ENCODE measurements around the gene CFAP69.

Gene CFAP69

DNA sequence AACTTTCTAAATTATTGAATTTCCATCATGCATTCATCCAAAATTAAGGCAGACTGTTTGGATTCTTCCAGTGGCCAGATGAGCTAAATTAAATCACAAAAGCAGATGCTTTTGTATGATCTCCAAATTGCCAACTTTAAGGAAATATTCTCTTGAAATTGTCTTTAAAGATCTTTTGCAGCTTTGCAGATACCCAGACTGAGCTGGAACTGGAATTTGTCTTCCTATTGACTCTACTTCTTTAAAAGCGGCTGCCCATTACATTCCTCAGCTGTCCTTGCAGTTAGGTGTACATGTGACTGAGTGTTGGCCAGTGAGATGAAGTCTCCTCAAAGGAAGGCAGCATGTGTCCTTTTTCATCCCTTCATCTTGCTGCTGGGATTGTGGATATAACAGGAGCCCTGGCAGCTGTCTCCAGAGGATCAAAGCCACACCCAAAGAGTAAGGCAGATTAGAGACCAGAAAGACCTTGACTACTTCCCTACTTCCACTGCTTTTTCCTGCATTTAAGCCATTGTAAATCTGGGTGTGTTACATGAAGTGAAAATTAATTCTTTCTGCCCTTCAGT lies 8.2 kb upstream of the CFAP69 start:
- no peak for DNase-seq (ENCODE audit: low read depth)

DNA sequence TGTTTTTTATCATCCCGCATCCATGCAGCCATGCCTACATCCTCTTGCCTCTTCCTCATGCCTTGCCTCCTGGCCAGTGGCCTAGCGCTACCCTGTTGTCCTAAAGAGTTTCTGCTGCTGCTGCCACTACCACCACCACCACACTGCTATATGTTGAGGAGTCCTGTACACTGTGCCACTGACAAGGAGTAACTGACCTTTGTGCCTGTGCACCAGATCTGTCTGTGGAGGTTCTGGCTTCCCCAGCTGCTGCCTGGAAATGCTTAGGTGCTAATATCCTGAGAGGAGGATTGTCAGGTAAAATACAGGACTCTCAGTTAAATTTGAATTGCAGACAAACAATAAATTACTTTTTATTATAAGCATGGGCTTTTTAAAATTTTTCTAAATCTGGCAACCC lies 7.0 kb upstream of the CFAP69 start:
- DNase-seq (ENCODE audit: low read depth), result no peak
- no peak overlapping the region for H3K4me3 ChIP-seq (ENCODE audit: low read depth, low read length)
- TF ChIP-seq, protein P1, sequence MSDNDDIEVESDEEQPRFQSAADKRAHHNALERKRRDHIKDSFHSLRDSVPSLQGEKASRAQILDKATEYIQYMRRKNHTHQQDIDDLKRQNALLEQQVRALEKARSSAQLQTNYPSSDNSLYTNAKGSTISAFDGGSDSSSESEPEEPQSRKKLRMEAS (IDR thresholded peaks at IDR 0.05; ENCODE audit: low read depth, low read length), result no peak
- TF ChIP-seq MYC (IDR thresholded peaks at IDR 0.05; ENCODE audit: low read depth, low read length) (no peak), POLR2A (IDR thresholded peaks at IDR 0.05; ENCODE audit: extremely low read depth, insufficient read length) (no peak)
- TF ChIP-seq, protein P2, sequence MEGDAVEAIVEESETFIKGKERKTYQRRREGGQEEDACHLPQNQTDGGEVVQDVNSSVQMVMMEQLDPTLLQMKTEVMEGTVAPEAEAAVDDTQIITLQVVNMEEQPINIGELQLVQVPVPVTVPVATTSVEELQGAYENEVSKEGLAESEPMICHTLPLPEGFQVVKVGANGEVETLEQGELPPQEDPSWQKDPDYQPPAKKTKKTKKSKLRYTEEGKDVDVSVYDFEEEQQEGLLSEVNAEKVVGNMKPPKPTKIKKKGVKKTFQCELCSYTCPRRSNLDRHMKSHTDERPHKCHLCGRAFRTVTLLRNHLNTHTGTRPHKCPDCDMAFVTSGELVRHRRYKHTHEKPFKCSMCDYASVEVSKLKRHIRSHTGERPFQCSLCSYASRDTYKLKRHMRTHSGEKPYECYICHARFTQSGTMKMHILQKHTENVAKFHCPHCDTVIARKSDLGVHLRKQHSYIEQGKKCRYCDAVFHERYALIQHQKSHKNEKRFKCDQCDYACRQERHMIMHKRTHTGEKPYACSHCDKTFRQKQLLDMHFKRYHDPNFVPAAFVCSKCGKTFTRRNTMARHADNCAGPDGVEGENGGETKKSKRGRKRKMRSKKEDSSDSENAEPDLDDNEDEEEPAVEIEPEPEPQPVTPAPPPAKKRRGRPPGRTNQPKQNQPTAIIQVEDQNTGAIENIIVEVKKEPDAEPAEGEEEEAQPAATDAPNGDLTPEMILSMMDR (IDR thresholded peaks at IDR 0.05; ENCODE audit: low read depth, low read length), result no peak

More for the DNA sequence above, 8.2 kb upstream of the CFAP69 start:
- TF ChIP-seq MYC (IDR thresholded peaks at IDR 0.05; ENCODE audit: low read depth, low read length), result no peak
- no peak for TF ChIP-seq POLR2A (IDR thresholded peaks at IDR 0.05; ENCODE audit: extremely low read depth, insufficient read length)
- TF ChIP-seq, protein P1 (IDR thresholded peaks at IDR 0.05; ENCODE audit: low read depth, low read length), result no peak
- TF ChIP-seq, protein P2 (IDR thresholded peaks at IDR 0.05; ENCODE audit: low read depth, low read length), result no peak
- H3K4me3 ChIP-seq (ENCODE audit: low read depth, low read length), result no peak overlapping the region

DNA sequence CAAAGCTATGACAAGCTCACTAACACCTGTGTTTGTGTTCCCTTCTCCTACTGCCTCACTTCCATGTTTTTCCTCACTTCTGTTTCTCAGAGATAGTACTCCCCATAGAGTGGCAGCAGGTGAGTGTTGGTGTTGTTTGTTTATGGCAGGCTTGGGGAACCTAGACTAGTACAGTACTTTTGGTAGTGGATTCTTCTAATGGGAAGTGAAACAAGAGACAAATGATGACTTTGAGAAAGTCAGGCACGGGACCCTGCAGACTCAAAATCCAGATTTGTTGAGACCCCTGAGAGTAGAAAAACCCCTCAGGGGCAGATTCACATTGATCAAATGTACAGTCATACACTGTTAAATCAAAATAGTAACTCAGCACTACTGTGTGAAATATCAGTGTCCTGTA lies 6.4 kb upstream of the CFAP69 start:
- TF ChIP-seq, protein P1 (IDR thresholded peaks at IDR 0.05; ENCODE audit: low read depth, low read length), result no peak
- TF ChIP-seq POLR2A (IDR thresholded peaks at IDR 0.05; ENCODE audit: extremely low read depth, insufficient read length) (no peak), MYC (IDR thresholded peaks at IDR 0.05; ENCODE audit: low read depth, low read length) (no peak)
- no peak for DNase-seq (ENCODE audit: low read depth)
- H3K4me3 ChIP-seq (ENCODE audit: low read depth, low read length), result no peak overlapping the region

DNA sequence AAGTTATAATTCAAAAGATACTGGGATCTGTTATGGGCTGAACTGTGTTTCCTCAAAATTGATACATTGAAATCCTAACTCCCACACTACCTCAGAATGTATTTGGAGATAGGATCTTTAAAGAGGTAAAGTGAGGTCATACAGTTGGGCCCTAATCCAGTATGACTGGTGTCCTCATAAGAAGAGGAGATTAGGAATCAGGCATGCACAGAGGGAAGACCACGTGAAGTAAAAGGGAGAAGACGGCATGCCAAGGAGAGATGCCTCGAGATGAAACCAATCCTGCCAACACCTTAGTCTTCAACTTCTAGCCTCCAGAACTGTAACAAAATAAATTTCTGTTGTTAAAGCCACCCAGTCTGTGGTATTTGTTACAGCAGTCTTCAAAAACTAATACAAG lies 5.9 kb upstream of the CFAP69 start:
- no peak for DNase-seq (ENCODE audit: low read depth)
- TF ChIP-seq, protein P2 (IDR thresholded peaks at IDR 0.05; ENCODE audit: low read depth, low read length), result no peak
- TF ChIP-seq, protein P1 (IDR thresholded peaks at IDR 0.05; ENCODE audit: low read depth, low read length), result no peak
- TF ChIP-seq MYC (IDR thresholded peaks at IDR 0.05; ENCODE audit: low read depth, low read length) (no peak), POLR2A (IDR thresholded peaks at IDR 0.05; ENCODE audit: extremely low read depth, insufficient read length) (no peak)
- no peak overlapping the region for H3K4me3 ChIP-seq (ENCODE audit: low read depth, low read length)

DNA sequence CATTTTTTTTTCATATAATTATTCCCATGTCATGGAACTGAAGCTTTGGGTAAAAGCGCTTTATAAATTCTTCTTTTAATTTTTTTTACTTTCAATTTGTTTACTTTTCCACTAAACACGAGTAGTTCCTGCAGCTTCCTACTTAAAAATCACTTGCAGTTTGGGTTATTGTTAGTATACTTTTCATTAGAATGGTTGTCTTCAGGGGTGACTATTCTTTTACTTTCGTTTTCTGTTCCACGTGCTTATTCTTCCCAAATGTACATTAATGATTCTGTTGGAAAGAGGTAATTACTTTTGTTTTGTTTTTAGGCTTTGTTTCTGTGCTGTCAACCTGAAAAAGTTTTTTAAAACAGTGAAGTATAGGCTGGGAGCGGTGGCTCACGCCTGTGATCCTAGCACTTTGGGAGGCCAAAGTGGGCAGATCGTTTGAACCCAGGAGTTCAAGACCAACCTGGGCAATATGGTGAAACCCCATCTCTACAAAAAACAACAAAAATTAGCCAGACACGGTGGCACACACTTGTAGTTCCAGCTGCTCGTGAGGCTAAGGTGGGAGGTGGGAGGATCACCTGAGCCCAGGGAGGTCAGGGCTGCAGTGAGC lies 5.2 kb upstream of the CFAP69 start:
- TF ChIP-seq, protein P1 (IDR thresholded peaks at IDR 0.05; ENCODE audit: low read depth, low read length), result no peak
- no peak for TF ChIP-seq MYC (IDR thresholded peaks at IDR 0.05; ENCODE audit: low read depth, low read length)
- no peak for TF ChIP-seq POLR2A (IDR thresholded peaks at IDR 0.05; ENCODE audit: extremely low read depth, insufficient read length)
- no peak for DNase-seq (ENCODE audit: low read depth)
- H3K4me3 ChIP-seq (ENCODE audit: low read depth, low read length), result no peak overlapping the region

DNA sequence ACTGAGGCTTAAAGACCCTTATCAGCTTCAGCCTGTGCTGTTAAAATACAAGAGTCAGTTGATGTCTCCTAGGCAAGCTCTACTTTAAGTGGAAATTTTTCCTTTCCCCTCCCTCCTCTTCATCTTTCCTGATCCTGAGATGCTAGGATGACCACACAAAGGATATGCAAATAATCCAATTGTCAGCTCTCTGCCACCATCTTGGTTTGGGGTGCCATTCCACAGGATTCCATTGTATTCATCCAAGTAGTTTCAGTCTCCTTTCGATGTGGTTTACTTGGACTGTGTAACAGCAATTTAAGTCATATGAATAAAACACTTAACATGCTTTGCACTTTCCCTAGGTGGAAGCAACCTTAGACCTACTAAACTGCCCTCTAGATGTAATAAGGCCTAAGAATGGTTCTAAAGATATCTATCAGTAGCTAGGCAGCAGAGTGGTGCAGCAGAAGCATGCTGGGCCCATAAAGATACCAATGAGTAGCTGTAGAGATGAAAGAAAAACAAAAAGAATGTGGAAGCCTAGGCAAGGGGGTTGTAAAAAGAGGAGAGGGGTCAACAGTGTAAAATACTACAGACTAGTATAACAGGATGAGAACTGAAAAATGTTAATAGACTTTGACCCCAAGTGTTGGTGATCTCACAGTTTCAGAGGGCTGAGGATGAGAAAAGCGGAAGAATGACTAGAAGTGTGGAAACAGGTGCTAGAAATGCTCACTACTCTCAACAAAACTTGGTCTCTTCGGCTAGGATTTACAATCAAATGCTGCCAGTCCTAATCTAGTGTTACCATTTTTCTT lies 2.4 kb upstream of the CFAP69 start:
- no peak overlapping the region for H3K4me3 ChIP-seq (ENCODE audit: low read depth, low read length)
- DNase-seq (ENCODE audit: low read depth), result no peak
- TF ChIP-seq, protein P1 (IDR thresholded peaks at IDR 0.05; ENCODE audit: low read depth, low read length), result no peak
- no peak for TF ChIP-seq POLR2A (IDR thresholded peaks at IDR 0.05; ENCODE audit: extremely low read depth, insufficient read length)
- TF ChIP-seq MYC (IDR thresholded peaks at IDR 0.05; ENCODE audit: low read depth, low read length), result no peak
- TF ChIP-seq, protein P2 (IDR thresholded peaks at IDR 0.05; ENCODE audit: low read depth, low read length), result no peak
